8988T (cell line): ENCODE data around the gene RNF123.

Source experiments
- DNase-seq: peaks from one replicate; pipeline ENCODE4 v3.0.0; 2011

The RNF123 gene

DNA sequence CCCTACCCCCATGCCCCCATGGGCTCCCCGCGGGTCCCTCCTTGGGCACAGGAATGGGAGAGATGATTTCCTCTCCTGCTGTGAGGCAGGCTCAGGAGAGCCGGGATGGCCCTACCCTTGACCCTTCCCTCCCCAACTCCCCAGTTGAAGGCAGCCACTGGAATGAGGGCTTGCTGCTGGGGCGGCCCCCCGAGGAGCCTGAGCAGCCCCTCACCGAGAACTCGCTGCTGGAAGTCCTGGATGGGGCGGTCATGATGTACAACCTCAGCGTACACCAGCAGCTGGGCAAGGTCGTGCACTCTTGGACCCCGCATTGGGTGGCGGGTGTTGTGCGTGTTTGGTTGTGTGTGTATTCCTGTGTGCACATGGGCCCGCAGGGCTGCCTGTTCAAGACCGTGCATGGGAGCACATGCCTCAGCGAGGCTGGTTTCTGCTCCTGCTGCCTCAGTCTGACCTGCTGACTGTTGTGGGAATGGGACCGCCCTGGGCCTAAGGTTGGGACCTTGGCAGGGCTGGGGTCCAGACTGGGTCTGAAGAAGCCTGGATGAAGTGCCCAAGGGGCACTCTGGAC lies 16.1 kb downstream of the RNF123 start:
- no peak for DNase-seq

DNA sequence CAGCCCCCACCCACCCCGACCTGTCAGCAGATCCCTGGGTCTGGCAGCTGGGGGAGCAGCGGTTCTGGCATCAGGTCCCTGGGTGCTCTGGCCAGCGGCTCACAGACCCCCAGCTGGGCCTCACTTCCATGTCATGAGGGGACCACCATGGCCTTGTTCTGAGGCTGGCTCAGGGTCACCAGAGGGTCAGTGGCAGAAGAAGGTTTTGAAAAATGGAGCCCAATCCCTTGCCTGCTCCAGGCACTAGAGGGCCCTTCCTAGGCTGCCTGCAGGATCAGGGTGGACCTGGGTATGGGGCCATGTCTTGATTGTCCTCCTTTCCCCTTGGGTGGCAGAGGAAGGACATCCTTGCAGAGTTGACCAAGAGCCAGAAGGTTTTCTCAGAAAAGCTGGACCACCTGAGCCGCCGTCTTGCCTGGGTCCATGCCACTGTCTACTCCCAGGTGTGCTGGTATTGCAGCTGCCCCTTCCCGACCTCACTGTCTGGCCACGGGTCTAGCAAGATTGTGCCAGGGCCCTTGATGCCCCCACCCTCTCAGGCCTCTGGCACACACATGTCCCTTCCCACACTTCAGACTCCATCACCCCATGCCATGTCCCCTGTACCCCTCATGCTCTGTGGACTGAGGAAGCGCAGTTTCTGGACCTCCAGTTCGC lies 17.2 kb downstream of the RNF123 start:
- no peak for DNase-seq

DNA sequence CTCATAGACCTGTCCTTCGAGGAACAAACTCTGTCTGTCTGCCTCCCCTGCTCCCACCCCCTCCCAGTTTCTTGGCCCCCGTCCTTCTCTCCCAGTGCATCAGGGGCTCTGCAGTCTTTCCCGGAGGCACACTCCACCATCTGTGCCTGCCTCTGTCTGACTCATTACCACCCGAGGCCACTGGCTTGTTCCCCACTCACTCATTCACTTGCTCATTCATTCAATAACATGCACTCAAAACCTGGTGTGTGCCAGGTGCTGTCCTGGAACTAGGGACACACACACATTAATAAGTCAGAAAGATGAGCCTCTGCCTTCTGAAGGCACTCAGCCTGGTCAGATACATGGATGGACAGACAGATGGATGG lies 17.7 kb downstream of the RNF123 start:
- no peak for DNase-seq

DNA sequence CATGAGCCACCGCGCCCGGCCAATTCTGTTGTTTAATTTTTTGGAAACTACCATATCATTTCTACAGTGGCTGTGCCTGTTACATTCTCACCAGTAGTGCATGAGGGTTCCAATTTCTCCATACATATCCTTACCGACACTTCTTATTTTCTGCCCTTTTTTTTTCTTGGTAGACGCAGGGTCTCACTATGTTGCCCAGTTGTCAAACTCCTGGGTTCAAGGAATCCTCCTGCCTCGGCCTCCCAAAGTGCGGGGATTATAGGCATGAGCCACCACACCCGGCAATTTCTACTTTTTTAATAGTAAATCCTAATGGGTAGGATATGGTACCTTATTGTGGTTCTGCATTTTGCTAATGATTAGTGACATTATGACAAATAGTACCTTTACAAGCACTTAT lies 20.5 kb downstream of the RNF123 start:
- DNase-seq = no peak

DNA sequence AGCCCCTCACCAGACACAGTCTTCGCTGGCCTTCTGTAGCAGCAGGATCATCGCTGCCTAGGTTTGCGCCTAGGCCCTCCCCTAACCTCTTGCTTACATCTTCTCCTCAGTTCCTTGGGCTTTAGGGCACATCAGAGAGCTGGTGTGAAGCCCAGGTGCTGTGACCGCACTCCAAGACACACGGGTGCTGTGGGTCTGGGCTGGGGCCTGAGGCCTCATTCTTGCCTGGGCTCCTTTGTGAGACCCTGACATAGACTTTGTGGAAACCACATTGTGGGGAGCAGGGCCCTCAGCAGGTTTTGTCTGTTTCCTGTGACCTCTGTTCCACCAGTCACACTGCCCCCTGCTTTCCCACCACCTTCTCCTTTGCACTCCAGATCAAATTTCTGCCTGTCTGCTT lies 22.1 kb downstream of the RNF123 start:
- DNase-seq = no peak

DNA sequence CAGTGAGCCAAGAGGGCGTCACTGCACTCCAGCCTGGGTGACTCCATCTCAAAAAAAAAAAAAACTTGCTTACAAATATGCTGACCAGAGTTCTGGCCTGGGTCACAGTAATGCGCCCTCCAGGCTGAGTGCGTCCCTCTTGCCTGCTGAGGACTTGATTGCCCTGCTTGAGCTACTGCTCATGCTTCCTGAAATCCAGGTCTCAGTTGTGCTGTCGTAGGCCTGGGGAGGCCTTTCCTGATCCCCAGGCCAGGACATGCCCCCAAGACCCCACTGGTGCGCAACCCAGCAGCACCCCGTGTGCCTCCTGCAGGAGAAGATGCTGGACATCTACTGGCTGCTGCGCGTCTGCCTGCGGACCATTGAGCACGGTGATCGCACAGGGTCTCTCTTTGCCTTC lies 22.8 kb downstream of the RNF123 start:
- no peak for DNase-seq

DNA sequence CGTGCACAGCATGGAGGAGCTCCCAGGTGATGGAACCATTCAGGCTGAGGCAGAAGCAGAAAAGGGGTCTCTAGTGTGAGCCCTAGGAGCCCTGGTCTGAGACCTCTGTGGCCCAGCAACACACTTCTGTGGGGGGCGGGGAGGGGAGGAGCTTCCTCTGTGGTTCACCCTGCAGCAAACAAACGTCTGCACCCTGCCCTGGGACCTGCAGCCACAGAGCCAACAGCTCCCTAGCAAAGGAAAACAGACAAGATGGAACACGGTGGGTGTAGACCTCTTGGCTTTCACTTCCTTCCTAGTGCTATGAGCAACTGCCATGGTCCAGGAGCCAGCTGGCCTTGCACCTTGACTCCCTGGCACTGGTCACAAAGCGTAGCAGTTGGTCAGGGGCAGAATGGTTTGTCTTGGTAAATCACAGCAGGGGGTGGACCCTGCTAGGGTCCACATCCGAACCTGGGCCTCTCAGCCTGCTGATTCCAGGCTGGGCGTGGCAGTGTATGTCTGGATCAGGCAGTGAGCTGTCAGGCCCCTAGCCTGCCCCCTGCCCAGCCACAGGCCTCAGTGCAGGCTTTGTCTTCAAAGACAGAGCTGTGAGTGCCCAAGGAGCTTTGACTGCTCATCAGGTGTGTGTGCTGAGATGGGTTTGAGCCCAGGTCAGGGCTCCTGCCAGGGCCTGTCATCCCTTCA lies 23.4 kb downstream of the RNF123 start:
- DNase-seq = no peak

DNA sequence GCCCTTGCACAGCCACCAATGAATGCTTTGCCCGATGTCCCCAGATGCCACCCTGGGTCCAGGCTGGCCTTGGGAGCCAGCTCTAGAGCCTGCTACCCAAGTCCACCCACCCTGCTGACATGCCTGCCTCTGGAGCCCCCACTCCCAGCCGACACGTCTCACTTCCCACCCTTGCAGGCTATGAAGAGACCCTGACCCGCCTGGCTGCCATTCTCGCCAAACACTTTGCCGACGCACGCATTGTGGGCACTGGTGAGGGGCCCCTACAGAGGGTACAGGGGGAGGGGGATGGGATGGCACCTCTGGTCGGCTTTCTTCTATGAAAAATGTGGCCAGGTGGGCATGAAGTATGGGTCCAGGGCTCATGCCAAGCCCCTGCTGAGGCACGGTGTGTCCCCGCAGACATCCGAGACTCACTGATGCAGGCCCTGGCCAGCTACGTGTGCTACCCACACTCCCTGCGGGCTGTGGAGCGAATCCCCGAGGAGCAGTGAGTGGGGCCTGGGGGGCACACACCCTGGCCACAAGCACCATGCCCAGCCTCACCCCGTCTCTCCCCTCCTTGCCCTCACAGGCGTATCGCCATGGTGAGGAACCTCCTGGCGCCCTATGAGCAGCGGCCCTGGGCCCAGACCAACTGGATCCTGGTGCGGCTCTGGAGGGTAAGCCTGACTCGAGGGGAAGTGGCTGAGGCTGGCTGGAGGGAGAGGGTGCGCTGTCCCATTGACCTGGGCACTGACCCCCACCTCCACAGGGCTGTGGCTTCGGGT lies 24.2 kb downstream of the RNF123 start:
- no peak for DNase-seq

DNA sequence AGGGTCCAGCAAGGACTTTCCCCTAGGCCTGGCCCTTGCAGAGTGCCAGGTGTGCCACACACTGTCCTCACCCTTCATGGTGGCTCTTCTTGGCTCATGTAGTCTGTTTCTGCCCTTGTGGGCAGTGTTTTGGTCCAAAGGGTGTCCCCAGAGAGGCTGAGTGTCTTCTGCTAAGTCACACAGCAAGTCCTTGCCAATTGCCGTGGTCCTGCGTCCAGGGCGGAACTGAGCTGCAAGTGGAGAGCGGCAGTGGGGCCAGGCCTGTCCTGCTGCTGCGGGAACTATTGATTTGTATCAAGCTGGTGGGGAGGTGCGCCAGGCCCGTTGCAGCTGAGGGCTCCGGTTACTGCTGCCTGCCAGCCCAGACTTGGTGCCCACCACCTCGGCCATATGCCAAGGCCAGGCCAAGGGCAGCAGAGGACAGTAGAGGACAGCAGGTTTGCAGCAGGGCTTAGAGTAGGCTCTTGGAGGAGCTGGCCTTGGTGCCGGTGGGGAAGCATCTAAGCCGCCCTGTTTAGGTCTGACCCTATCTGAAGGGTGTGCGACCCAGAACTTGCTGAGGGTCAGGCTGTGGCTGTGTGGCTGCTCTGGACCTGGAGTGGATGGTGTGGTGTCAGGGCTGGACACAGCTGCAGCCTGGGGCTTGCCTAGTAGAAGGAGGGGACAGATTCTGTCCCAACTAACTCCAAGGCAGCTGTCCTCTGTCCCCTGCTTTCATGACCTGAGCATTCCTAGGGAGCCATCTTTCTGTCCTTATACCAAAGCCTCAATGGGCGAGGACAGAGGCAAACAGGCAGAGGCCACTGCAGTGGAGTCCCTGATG lies 25.6 kb downstream of the RNF123 start:
- no peak for DNase-seq

DNA sequence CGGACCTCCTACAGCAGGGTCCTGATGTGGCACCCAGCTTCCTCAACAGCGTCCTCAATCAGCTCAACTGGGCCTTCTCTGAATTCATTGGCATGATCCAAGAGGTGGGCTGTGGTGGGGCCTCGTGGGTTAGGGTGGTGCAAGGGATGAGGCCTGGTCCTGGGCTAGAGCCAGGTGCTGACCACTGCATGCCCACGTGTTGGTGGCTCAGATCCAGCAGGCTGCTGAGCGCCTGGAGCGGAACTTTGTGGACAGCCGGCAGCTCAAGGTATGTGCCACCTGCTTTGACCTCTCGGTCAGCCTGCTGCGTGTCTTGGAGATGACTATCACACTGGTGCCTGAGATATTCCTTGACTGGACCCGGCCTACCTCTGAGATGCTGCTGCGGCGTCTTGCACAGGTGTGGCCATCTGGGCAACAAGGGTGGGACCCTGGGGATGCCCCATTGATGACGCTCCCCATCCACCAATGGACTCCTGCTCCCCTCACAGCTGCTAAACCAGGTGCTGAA lies 26.3 kb downstream of the RNF123 start:
- no peak for DNase-seq

DNA sequence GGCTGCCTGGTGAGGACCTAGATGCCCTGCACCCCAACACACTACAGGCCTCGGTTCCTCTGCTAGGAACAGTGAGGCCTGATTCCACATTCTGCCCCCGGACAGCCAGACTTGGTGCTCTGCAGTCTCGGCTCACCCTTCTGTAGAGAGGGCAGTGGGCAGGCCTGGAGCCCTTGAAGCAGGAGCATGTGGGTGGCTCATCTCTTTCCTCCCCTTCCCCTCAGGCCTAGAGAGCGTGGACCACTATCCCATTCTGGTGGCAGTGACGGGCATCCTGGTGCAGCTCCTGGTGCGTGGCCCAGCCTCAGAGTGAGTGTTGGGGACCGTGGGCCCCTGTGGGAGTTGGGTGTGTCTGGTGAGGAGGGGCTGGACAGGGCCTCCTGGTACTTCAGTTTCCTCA lies 26.8 kb downstream of the RNF123 start:
- no peak for DNase-seq

DNA sequence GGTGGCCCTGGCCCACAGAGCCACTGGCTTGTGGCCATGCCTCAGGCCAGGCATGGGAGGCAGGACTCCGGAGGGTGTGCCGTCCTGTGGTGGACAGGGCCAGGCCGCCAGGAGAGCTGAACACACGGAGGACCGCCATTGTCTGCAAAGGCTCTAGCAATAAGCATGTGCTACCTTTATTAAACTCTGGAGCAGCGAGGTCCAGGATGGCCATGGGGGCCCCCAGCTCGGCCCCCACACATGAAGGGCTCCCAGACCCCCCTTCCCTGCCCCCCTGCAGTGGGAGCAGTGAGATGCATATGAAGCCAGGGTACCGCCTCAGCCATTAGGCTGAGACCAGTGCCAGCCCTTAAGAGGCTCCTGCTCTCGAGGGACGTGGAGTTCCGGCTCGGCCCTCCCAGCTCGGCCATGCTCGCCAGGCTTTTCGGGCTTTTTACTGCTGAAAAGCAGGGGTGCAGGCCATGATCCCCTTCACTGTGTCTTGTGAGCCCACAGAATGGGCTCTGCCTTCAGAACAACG lies 27.4 kb downstream of the RNF123 start:
- no peak for DNase-seq

DNA sequence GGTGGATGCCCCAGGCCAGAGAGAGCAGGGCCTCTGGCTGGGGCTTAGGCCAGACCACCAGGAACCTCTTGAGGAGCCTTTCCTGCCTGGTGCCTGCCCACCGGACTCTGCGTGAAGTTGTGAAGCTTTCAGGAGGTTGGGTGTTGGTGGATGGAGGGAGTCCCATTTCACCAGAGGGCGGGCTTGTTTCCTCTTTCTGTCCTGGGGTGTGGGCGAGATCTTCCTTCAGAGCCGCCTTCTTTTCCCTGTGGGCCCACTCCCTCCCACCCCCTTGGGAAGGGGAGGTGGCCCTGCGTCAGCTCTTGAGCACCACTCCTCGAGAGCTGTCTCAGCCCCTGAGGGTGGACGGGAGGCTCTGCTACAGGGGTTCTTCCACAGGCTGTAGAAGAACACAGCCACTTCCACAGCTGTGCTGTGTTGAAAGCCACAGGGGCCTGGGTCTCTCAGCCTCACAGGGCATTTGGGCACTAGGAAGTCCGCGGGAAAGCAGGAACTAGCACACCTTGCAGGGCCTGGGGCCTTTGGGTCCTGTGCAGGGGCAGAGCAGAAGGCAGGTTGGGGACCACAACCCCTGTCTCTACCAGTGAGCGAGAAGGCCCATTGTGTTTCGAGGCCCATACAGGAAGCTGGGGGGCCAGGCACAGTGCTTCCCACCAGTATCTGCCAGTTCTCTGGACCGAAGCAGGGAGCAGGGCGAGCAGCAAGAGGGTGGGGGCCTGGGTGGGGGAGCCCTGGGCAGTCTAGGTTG lies 28.0 kb downstream of the RNF123 start:
- DNase-seq = no peak

DNA sequence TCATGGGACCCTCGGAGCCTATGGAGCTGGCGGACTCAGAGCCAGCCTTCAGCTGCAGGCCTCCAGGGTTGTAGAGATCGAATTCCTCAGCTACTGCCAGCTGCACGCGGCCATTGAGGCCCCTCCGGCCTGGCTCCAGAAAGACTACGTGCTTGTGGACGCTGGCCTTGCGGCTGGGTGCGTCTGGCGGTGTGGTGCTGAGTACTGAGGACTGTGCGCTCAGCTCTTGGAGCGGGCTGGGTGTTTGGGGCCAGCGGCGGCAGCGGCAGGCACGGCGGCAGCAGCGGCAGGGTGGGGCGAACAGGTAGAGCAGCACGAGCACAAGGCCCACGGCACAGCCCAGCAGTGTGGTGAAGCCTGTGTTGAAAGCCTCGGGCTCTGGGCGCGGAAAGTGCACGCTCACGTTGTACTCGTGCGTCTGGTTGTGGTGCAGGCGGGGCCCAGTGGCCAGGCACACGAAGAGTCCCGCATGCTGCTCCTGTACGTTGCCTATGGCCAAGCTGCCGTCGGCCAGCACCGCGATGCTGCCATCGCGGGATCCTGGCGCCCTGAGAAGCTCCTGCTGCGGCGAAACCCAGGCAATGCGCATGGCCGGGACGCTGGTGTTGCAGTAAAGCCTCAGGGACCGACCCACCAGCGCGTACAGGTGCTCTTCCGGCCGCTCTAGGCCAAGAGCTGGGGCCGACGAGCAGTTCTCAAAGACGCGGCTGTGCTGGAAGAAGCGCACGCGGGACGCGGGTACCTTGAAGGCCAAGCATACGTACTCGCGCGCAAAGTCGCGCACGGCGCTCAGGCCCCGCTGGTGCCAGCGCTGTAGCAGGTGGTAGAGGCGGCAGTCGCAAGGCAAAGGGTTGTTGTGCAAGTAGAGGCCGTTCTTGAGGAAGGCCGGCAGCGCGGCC lies 28.9 kb downstream of the RNF123 start:
- no peak for DNase-seq

DNA sequence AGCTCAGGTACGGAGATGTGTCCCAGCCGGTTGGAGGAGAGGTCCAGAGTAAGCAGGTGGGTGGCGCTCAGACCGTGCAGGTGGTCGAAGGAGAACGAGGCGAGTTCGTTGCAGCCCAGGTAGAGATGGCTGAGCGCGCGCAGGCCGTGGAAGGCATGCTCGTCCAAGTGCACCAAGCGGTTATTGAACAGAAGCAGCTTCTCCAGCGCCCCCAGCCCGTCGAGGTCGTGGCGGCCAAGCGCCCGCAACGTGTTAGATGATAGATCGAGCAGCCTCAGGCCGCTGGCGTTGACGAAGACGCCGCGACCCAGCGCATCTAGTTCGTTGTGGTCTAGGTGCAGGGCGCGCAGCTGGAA lies 29.5 kb downstream of the RNF123 start:
- no peak for DNase-seq

DNA sequence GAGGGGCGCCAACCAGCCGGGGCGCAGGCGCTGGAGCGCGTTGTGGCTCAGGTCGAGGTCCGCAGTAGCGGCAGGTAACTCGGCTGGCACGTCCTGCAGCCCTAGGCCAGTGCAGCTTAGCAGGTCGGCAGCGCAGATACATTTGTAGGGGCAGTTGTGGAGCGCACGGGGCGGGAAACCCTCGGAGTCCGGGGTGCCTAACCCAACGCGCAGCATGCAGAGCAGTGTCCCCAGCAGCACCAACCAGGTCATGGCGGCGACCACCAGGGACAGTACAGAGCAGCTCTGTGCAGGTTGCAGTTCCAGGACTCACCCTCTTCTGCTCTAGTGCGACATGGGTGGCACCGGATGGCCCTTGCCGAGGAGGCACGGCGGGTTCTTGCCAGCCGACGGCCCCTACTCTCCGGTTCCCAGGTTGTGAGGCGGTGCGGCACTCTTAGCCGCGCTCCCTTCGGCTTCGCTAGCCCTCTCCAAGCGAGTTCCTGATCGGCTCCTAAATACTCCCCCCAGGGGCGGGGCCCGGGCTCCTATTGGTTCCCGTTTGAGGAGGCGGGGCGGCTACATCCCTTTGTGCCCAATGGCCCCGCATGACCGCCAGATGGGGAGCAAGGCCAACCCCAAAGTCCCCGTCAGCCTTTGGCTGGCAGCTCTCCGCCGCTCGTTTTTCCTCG lies 30.0 kb downstream of the RNF123 start, which contains the start of gene AMIGO3:
Gene AMIGO3 (minus strand): TSS at position 471 of the 671 bp plus-strand sequence. CDS start 219 bp downstream, at position 252.
- peak; percentile 100 for DNase-seq

DNA sequence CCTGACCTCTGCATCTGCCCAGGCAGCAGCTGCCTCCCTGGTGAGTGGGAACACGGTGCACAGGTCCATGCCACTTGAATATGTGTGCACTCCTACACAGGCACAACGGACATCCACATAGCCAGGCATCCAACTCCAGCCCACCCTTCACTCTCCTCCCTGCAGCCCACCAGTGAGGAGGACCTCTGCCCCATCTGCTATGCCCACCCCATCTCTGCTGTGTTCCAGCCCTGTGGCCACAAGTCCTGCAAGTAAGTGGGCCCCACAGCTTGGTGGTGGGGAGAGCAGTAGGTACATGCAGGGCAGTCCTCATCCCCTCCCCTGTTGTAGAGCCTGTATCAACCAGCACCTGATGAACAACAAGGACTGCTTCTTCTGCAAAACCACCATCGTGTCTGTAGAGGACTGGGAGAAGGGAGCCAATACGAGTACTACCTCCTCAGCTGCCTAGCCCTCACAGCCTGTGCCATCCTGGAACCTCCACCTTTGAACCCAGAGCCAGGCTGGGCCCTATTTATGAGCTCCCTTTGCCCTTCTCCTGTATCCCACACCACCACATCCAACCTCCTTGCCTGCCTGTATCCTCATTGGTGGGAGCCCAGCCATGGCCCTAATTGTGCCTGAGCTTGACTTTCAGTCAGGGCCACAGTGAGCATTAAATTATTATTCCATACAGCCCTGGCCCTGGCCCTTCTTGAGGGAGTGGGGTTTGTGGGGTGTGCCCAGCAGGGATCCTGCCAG lies 31.7 kb downstream of the RNF123 start:
- DNase-seq = no peak

DNA sequence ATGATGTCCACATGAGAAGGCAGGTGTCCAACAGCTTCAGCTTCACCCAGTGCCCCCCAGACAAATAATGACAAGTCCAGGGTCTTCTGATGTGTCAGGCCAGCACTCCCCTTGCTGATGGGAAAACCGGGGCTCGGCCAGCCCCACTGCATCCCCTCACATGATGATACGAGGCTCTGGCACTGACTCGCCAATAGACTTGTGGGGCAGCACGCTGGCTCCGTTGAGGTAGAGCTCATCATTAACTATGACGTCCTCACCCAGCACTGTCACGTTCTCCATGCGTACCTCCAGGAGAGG lies 32.2 kb downstream of the RNF123 start:
- no peak for DNase-seq
